NB4 (cell line): ENCODE results near the gene FAM193A.

Experiments used
- MYC ChIP-seq: IDR thresholded peaks from 2 replicates; pipeline ENCODE4 v1.6.1; 2011; ENCODE audit warnings: low read depth, low read length
- TF ChIP-seq, protein P1 (sequence below): IDR thresholded peaks from 2 replicates; pipeline ENCODE4 v1.6.1; 2011; ENCODE audit warnings: low read depth, low read length

DNA sequence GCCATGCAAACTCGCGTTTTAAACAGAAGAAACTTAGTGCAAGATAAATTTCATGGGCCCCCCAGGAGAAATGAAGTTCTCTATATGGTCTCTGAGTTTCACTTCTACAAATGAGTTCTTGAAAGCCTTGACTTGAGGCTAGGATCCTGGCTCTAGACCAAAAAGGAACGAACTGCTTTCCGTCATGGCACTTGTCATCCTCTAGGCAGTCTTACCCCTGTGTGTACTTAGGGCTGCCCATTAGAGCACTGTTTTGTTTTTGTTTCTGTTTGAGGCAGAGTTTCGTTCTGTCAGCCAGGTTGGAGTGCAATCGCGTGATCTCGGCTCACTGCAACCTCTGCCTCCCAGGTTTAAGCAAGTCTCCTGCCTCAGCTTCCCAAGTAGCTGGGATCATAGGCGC lies 38.5 kb upstream of the FAM193A start:
- TF ChIP-seq, protein P1, sequence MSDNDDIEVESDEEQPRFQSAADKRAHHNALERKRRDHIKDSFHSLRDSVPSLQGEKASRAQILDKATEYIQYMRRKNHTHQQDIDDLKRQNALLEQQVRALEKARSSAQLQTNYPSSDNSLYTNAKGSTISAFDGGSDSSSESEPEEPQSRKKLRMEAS: no peak
- TF ChIP-seq MYC: no peak
